Activated CD4-positive, alpha-beta memory T cell treated with anti-CD3 and anti-CD28 coated beads for 36 hours (primary cell): ENCODE results near the gene SMG5. TPM values are rescaled to one million over a fixed set of nuclear protein-coding genes. Genes with fewer than 3 reads are reported as not detected.
"Not testable (repeated sequence)": the region's sequence is repeated elsewhere in the genome, so short reads cannot be mapped to it uniquely, and the experiment has no call there.

ENCODE experiments used
- CTCF ChIA-PET: fragments of 350-600 bp; sonication (Branson Sonifier 250); formaldehyde crosslinking; loops from one replicate; lab custom pipeline; 2021; ENCODE audit warnings: antibody characterized with exemption, inconsistent platforms; lab: Charles Lee
- POLR2A ChIA-PET: fragments of 350-600 bp; sonication (Branson Sonifier 250); formaldehyde crosslinking; loops from one replicate; lab custom pipeline; 2021; ENCODE audit warnings: antibody characterized with exemption; lab: Charles Lee
- DNase-seq: peaks from one replicate; pipeline ENCODE4 v3.0.0-alpha.2; 2020
- H3K27ac Mint-ChIP-seq: one replicate; pipeline ENCODE4 v1.8.0; 2021; ENCODE audit warnings: mixed read lengths
- H3K27me3 Mint-ChIP-seq: one replicate; pipeline ENCODE4 v1.8.0; 2021; ENCODE audit warnings: mixed read lengths
- H3K36me3 Mint-ChIP-seq: one replicate; pipeline ENCODE4 v1.8.0; 2021; ENCODE audit warnings: mixed read lengths
- H3K4me1 Mint-ChIP-seq: one replicate; pipeline ENCODE4 v1.8.0; 2021; ENCODE audit warnings: low read depth, mixed read lengths
- H3K4me3 Mint-ChIP-seq: one replicate; pipeline ENCODE4 v1.8.0; 2021; ENCODE audit warnings: mild to moderate bottlenecking, mixed read lengths
- H3K9me3 Mint-ChIP-seq: one replicate; pipeline ENCODE4 v1.8.0; 2021; ENCODE audit warnings: mixed read lengths
- intact Hi-C: fragments of 100-400 bp; cut with micrococcal nuclease; formaldehyde crosslinking; loops from one replicate; pipeline ENCODE4 v1.15.1; 2023
- total RNA-seq, 2 experiments: library from RNA; stranded (reverse); gene quantifications; one replicate each; pipeline ENCODE4 v1.2.3, GENCODE V29; 2021

The SMG5 gene
- total RNA-seq, 2 experiments from 2014 or later: 65.1 to 68.0 TPM

DNA sequence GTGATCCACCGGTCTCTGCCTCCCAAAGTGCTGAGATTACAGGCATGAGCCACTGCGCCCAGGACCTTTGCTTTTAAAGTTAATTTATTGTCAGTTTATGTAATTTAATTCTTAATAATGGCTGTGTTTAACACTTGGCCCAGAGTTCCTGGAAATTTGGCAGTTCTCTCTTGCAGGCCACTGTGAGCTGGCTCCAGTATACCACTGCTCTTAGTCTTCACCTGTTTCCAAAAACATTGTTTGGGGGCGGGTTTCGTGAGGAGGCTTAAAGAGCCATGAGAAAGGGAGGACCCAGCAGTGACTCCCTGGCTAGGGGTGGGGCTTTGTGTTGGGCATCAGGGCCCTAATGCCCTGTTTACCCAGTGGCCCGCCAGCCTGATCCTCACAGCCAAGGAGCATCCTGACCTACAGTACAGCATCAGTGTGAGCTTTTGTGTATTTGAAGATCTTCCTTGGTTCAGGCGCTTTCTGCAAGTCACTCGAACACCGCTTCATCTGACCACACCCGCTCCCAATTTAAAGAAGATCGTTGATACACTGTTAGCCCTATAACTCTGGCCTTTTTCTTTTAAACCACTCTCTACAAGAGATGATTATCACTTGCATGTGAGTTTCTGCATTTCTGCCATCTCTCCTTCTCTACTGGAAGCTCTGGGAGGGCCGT is 52.7 kb downstream of the SMG5 start:
- Mint-ChIP-seq H3K4me3 (no peak overlapping the region), H3K27ac (no peak overlapping the region), H3K36me3 (peaks cover 33% of the 10 kb centered on the region), H3K27me3 (no peaks in the 10 kb centered on the region), H3K9me3 (no peaks in the 10 kb centered on the region), H3K4me1 (peaks cover 22% of the 10 kb centered on the region)
- intact Hi-C loops: loop anchor here (5.0 to 10.0 kb wide), 2 partner anchors 52 to 285 kb away; partner anchors contain the start of genes RXFP4, SMG5 and TMEM79
- POLR2A ChIA-PET: interaction anchor here (1.1 to 2.1 kb wide), 4 partner anchors 8 to 69 kb away, joined by 3 to 6 read pairs (median 3); partner anchors contain the start of gene SMG5
- CTCF ChIA-PET: interaction anchor here (1.0 to 1.3 kb wide), 2 partner anchors 84 to 140 kb away, joined by 3 to 4 read pairs; no protein-coding TSS in a partner anchor
- DNase-seq: no peak

DNA sequence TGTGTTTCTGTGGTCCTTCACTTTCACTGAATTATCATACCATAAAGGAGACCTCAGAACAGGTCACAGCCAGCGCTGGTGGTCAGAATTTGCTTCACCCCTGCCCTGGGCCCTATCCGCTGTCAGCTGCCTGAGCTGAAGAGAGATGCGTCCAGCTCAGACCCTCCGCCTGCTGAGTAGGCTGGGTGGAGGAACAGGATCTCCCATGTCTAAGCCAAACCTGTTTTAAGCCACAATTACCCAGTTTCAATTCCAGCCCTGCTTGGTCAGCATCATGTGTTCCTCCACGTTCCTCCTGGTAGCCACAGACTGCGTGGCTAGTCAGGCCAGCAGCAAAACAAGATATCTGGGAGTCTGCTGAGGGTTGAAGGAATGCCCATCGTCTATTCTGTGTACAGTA is 54.1 kb downstream of the SMG5 start:
- POLR2A ChIA-PET: no interaction called here
- intact Hi-C loops: loop anchor here (5.0 to 10.0 kb wide), 2 partner anchors 54 to 284 kb away; partner anchors contain the start of genes RXFP4, SMG5 and TMEM79
- peak overlapping the region; percentile 81 for H3K27ac Mint-ChIP-seq
- no peak overlapping the region for H3K4me3 Mint-ChIP-seq
- H3K4me1 Mint-ChIP-seq: peaks cover 30% of the 10 kb centered on the region
- H3K36me3 Mint-ChIP-seq: peaks cover 38% of the 10 kb centered on the region
- H3K27me3 Mint-ChIP-seq: no peaks in the 10 kb centered on the region
- no peaks in the 10 kb centered on the region for H3K9me3 Mint-ChIP-seq
- CTCF ChIA-PET: interaction anchor here (1.1 to 6.0 kb wide), 3 partner anchors 81 to 139 kb away, joined by 3 to 310 read pairs (median 3); partner anchors contain the start of gene SEMA4A
- DNase-seq: no peak

DNA sequence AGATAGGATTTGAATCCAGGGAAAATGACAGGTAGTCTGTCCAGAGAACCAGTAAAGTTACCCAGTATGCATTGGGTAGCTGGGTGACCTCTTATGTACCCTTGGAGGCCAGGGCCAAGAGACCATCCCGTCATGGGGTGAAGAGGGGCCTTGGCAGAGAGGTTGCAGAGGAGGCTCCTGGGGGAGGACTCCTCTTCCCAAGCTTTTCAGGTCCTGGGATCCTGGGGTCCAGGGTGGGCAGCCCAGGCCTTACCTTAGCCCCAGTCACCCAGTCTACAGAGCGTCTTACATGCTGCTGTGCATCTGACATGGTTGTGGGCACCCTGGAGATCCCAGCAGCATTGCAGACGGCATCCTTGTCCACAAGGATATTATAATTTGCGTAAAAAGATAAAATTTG is 55.8 kb downstream of the SMG5 start:
- Mint-ChIP-seq H3K4me3 (no peak overlapping the region), H3K4me1 (peaks cover 48% of the 10 kb centered on the region), H3K27me3 (no peaks in the 10 kb centered on the region), H3K36me3 (peaks cover 50% of the 10 kb centered on the region), H3K27ac (peak overlapping the region; percentile 91), H3K9me3 (no peaks in the 10 kb centered on the region)
- no peak for DNase-seq
- intact Hi-C loops: loop anchor here (1.0 to 10.0 kb wide), 3 partner anchors 8 to 282 kb away; partner anchors contain the start of genes RXFP4, SMG5 and TMEM79
- ChIA-PET POLR2A (interaction anchor here (0.6 to 6.3 kb wide), 7 partner anchors 9 to 130 kb away, joined by 3 to 85 read pairs (median 7); partner anchors contain the start of gene PMF1), CTCF (interaction anchor here (1.1 to 6.2 kb wide), 11 partner anchors 9 to 137 kb away, joined by 3 to 310 read pairs (median 50); partner anchors contain the start of genes PMF1, SEMA4A and SLC25A44)

DNA sequence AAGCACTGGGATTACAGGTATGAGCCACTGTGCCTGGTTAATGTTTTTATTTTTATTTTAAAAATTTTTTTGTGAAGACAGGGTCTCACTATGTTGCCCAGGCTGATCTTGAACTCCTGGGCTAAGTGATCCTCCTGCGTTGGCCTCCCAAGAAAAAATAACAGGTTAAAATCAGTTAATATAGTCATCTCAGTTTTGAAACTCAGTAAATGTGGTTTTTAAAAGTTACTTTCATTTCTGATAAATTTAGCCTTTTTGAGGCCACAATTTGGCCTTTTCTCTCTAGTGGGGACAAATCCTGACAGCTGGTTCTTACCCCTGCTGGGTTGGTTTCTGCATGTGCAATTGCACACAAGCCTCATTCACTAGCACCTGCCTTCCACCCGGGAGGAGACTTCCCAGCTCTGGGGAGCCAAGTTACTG is 56.5 kb downstream of the SMG5 start:
- ChIA-PET POLR2A (interaction anchor here (0.6 to 6.3 kb wide), 10 partner anchors 9 to 129 kb away, joined by 3 to 85 read pairs (median 7); partner anchors contain the start of genes PMF1 and SLC25A44), CTCF (interaction anchor here (1.1 to 6.2 kb wide), 12 partner anchors 8 to 136 kb away, joined by 3 to 310 read pairs (median 34); partner anchors contain the start of genes PMF1, SEMA4A and SLC25A44)
- H3K4me3 Mint-ChIP-seq: no peak overlapping the region
- DNase-seq: peak; percentile 61
- no peaks in the 10 kb centered on the region for H3K9me3 Mint-ChIP-seq
- peak overlapping the region; percentile 91 for H3K27ac Mint-ChIP-seq
- peaks cover 57% of the 10 kb centered on the region for H3K36me3 Mint-ChIP-seq
- intact Hi-C loops: loop anchor here (1.0 to 10.0 kb wide), 3 partner anchors 8 to 281 kb away; partner anchors contain the start of genes RXFP4, SMG5 and TMEM79
- H3K27me3 Mint-ChIP-seq: no peaks in the 10 kb centered on the region
- peaks cover 54% of the 10 kb centered on the region for H3K4me1 Mint-ChIP-seq

DNA sequence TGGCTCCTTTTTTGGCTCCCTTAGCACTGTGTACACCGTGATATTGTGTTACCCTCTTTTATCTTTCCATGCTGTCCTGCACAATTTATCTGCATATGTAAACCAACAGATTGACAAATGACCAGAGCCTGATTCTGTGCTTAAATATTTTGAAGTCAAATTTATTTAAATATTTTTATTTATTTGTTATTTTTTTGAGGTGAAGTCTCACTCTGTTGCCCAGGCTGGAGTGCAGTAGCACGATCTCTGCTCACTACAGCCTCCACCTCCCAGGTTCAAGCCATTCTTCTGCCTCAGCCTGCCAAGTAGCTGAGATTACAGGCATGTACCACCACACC is 57.0 kb downstream of the SMG5 start:
- H3K4me1 Mint-ChIP-seq: peaks cover 58% of the 10 kb centered on the region
- H3K9me3 Mint-ChIP-seq: no peaks in the 10 kb centered on the region
- H3K36me3 Mint-ChIP-seq: peaks cover 60% of the 10 kb centered on the region
- intact Hi-C loops: loop anchor here (1.0 to 10.0 kb wide), 4 partner anchors 7 to 281 kb away; partner anchors contain the start of genes RXFP4, SMG5 and TMEM79
- POLR2A ChIA-PET: interaction anchor here (1.0 to 6.3 kb wide), 11 partner anchors 8 to 129 kb away, joined by 3 to 85 read pairs (median 7); partner anchors contain the start of genes PMF1 and SLC25A44
- H3K4me3 Mint-ChIP-seq: peak overlapping the region; percentile 1
- CTCF ChIA-PET: interaction anchor here (0.6 to 6.2 kb wide), 27 partner anchors 8 to 144 kb away, joined by 3 to 310 read pairs (median 5); partner anchors contain the start of genes MEX3A, PMF1, SEMA4A and SLC25A44
- no peak for DNase-seq
- peak overlapping the region; percentile 96 for H3K27ac Mint-ChIP-seq
- no peaks in the 10 kb centered on the region for H3K27me3 Mint-ChIP-seq

DNA sequence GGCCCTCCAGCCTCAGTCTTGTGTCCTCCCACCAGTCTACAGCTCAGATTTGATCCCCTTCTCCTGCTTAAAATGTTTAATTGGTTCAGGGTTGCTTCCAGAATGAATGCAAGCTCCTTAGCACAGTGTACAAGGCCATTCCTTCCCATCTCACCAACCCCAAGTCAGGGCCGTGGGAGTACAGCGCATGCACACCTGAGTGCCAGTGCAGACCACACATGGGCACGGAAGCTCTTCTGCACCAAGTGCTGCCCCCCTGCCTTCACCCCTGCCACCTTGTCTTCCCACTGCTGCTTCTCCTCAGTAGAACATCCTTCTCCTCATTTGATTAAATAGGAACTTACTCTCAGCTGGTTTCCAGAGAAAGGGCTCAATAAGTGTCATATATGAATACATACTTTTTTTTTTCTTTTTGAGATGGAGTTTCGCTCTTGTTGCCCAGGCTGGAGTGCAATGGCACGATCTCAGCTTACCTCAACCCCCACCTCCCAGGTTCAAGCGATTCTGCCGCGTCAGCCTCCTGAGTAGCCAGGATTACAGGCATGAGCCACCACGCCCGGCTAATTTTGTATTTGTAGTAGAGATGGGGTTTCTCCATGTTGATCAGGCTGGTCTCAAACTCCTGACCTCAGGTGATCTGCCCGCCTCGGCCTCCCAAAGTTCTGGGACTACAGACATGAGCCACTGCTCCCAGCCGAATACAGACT is 60.5 kb downstream of the SMG5 start:
- peaks cover 66% of the 10 kb centered on the region for H3K36me3 Mint-ChIP-seq
- intact Hi-C loops: loop anchor here (5.0 to 10.0 kb wide), 2 partner anchors 115 to 277 kb away; partner anchors contain the start of genes CCT3, RXFP4 and TSACC
- no peaks in the 10 kb centered on the region for H3K27me3 Mint-ChIP-seq
- H3K9me3 Mint-ChIP-seq: peaks cover 3% of the 10 kb centered on the region
- H3K4me1 Mint-ChIP-seq: peaks cover 76% of the 10 kb centered on the region
- CTCF ChIA-PET: interaction anchor here (0.9 to 6.2 kb wide), 4 partner anchors 10 to 126 kb away, joined by 3 to 70 read pairs (median 6); partner anchors contain the start of gene PMF1
- DNase-seq: peak; percentile 45
- H3K27ac Mint-ChIP-seq: peak overlapping the region; percentile 98
- peak overlapping the region; percentile 67 for H3K4me3 Mint-ChIP-seq
- POLR2A ChIA-PET: interaction anchor here (0.7 to 6.3 kb wide), 10 partner anchors 9 to 174 kb away, joined by 3 to 85 read pairs (median 5); partner anchors contain the start of genes PMF1, SLC25A44 and SMG5

DNA sequence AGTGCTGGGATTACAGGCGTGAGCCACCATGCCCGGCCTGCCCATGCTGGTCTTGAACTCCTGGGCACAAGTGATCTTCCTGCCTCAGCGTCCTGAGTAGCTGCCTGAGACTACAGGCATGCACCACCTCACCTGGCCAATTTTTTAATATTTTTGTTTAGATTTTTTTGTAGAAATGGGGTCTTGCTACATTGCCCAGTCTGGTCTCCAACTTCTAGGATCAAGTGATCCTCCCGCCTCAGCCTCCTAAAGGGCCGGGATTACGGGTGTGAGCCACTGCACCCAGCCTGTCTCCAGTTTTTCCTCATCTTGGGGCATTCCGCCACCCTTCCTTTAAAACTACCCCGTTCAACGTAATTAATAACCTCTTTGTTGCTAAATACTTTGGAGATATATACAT is 62.4 kb downstream of the SMG5 start:
- no peak for DNase-seq
- peaks cover 3% of the 10 kb centered on the region for H3K9me3 Mint-ChIP-seq
- POLR2A ChIA-PET: interaction anchor here (1.0 kb wide), 1 partner anchor 124 kb away, joined by 7 read pairs; no protein-coding TSS in a partner anchor
- H3K27ac Mint-ChIP-seq: peak overlapping the region; percentile 98
- peaks cover 74% of the 10 kb centered on the region for H3K4me1 Mint-ChIP-seq
- H3K4me3 Mint-ChIP-seq: no peak overlapping the region
- H3K36me3 Mint-ChIP-seq: peaks cover 61% of the 10 kb centered on the region
- no peaks in the 10 kb centered on the region for H3K27me3 Mint-ChIP-seq
- intact Hi-C loops: loop anchor here (5.0 to 10.0 kb wide), 2 partner anchors 117 to 275 kb away; partner anchors contain the start of genes CCT3, RXFP4 and TSACC
- CTCF ChIA-PET: interaction anchor here (1.3 to 2.0 kb wide), 2 partner anchors 75 to 79 kb away, joined by 5 to 7 read pairs; no protein-coding TSS in a partner anchor

DNA sequence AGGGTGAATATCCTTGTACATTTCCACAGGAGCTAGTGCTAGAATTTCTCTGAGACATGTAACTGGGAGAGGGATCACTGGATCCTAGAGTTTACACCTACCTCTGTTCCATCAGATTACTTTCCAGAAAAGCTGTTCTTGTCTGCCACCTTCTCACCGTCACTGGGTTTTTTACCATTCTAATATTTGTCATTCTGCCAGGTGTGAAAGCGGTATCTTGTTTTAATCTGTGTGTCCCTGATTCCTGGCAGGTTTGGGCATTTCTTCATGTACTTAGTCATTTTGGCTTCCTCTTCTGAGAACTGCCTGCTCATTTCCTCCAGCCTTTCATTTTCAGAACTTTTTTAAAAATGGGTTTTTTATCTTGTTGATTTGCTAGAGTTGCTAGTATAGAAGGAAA is 64.8 kb downstream of the SMG5 start:
- DNase-seq: peak; percentile 64
- ChIA-PET CTCF (interaction anchor here (0.6 to 1.3 kb wide), 12 partner anchors 8 to 1959 kb away, joined by 3 to 11 read pairs (median 4); no protein-coding TSS in a partner anchor), POLR2A (interaction anchor here (0.7 to 3.0 kb wide), 14 partner anchors 8 to 121 kb away, joined by 3 to 27 read pairs (median 4); partner anchors contain the start of genes LMNA, SLC25A44 and SMG5)
- peak overlapping the region; percentile 98 for H3K27ac Mint-ChIP-seq
- peaks cover 68% of the 10 kb centered on the region for H3K4me1 Mint-ChIP-seq
- intact Hi-C loops: loop anchor here (1.0 kb wide), 2 partner anchors 8 to 57 kb away; no protein-coding TSS in a partner anchor
- no peaks in the 10 kb centered on the region for H3K27me3 Mint-ChIP-seq
- H3K9me3 Mint-ChIP-seq: peaks cover 3% of the 10 kb centered on the region
- peak overlapping the region; percentile 81 for H3K4me3 Mint-ChIP-seq
- H3K36me3 Mint-ChIP-seq: peaks cover 65% of the 10 kb centered on the region

DNA sequence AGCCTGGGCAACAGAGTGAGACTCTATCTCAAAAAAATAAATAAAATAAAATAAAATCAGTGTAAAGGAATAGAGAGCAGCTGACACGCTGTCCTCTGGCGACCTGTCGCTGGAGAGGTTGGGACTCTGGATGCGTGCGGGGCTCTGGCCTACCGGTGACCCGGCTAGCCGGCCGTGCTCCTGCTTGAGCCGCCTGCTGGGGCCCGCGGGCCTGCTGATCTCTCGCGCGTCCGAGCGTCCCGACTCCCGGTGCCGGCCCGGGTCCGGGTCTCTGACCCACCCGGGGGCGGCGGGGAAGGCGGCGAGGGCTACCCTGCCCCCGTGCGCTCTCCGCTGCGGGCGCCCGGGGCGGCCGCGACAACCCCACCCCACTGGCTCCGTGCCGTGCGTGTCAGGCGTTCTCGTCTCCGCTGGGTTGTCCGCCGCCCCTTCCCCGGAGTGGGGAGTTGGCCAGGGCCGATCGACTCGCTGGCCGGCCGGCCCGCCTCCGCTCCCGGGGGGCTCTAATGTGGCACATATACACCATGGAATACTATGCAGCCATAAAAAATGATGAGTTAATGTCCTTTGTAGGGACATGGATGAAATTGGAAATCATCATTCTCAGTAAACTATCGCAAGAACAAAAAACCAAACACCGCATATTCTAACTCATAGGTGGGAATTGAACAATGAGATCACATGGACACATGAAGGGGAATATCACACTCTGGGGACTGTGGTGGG is 66.1 kb downstream of the SMG5 start:
- peak overlapping the region; percentile 20 for H3K4me3 Mint-ChIP-seq
- intact Hi-C loops, DNase-seq, H3K27me3 Mint-ChIP-seq, H3K9me3 Mint-ChIP-seq: not testable (repeated sequence)
- H3K4me1 Mint-ChIP-seq: peaks cover 62% of the 10 kb centered on the region
- H3K27ac Mint-ChIP-seq: peak overlapping the region; percentile 98
- ChIA-PET CTCF (interaction anchor here (2.6 kb wide), 1 partner anchor 119 kb away, joined by 8 read pairs; no protein-coding TSS in a partner anchor), POLR2A (interaction anchor here (4.3 to 4.6 kb wide), 2 partner anchors 18 to 119 kb away, joined by 28 to 62 read pairs; no protein-coding TSS in a partner anchor)
- peaks cover 57% of the 10 kb centered on the region for H3K36me3 Mint-ChIP-seq
